T-helper 2 cell treated with Interferon-gamma antibody and Interleukin-4, amounts not matched to agents 5 μg/mL and 100 μg/mL, for 36 hours (primary cell): ENCODE data around the gene ABTB1.
"Not testable (repeated sequence)": the region's sequence is repeated elsewhere in the genome, so short reads cannot be mapped to it uniquely, and the experiment has no call there.

Source experiments
- DNase-seq: peaks from one replicate; pipeline ENCODE4 v3.0.0; 2021; ENCODE audit warnings: low spot score
- H3K27ac Mint-ChIP-seq: one replicate; pipeline ENCODE4 v1.8.0; 2021; ENCODE audit warnings: mild to moderate bottlenecking, mixed read lengths
- H3K27me3 Mint-ChIP-seq: one replicate; pipeline ENCODE4 v1.8.0; 2021; ENCODE audit warnings: low read depth, mixed read lengths
- H3K36me3 Mint-ChIP-seq: one replicate; pipeline ENCODE4 v1.8.0; 2021; ENCODE audit warnings: low read depth, mixed read lengths
- H3K4me1 Mint-ChIP-seq: one replicate; pipeline ENCODE4 v1.8.0; 2021; ENCODE audit warnings: low read depth, mixed read lengths
- H3K4me3 Mint-ChIP-seq: one replicate; pipeline ENCODE4 v1.8.0; 2022; ENCODE audit warnings: mild to moderate bottlenecking, moderate library complexity, mixed read lengths
- H3K9me3 Mint-ChIP-seq: one replicate; pipeline ENCODE4 v1.8.0; 2021; ENCODE audit warnings: mixed read lengths

ABTB1 gene

DNA sequence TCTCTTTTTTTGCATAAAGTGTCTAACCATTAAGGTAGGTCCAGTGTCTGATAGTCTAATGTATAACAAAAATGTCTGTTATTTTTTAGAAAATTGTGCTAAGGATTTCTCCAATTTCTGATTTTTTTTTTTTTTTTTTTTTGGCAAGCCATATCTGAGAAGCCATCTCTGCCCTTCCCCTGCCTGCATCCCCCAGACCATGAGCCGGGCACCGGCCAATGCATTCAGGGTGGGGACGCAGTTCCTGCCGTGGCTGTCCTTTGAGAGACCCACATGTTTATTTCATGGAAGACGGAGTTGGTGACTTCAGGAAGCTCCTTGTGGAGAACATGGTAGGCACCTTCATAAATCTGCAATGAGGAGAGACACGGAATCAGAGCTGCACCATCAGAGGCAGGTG is 19.2 kb downstream of the ABTB1 start:
- no peaks in the 10 kb centered on the region for H3K4me1 Mint-ChIP-seq
- no peak overlapping the region for H3K4me3 Mint-ChIP-seq
- no peak overlapping the region for H3K27ac Mint-ChIP-seq
- H3K27me3 Mint-ChIP-seq = no peaks in the 10 kb centered on the region
- H3K36me3 Mint-ChIP-seq = no peaks in the 10 kb centered on the region
- H3K9me3 Mint-ChIP-seq = no peaks in the 10 kb centered on the region
- DNase-seq = no peak

GRCh38 chr3:127692501-127693335 is 20.0 kb downstream of the ABTB1 start:
- Mint-ChIP-seq H3K9me3 (no peaks in the 10 kb centered on the region), H3K36me3 (no peaks in the 10 kb centered on the region), H3K27me3 (no peaks in the 10 kb centered on the region), H3K27ac (no peak overlapping the region), H3K4me1 (peaks cover 3% of the 10 kb centered on the region), H3K4me3 (no peak overlapping the region)
- DNase-seq = no peak

GRCh38 chr3:127693336-127693843 is 20.6 kb downstream of the ABTB1 start:
- Mint-ChIP-seq H3K36me3 (no peaks in the 10 kb centered on the region), H3K27ac (no peak overlapping the region), H3K9me3 (no peaks in the 10 kb centered on the region), H3K27me3 (no peaks in the 10 kb centered on the region), H3K4me1 (peaks cover 3% of the 10 kb centered on the region), H3K4me3 (no peak overlapping the region)
- DNase-seq = no peak

GRCh38 chr3:127694467-127695215 is 21.9 kb downstream of the ABTB1 start:
- no peaks in the 10 kb centered on the region for H3K36me3 Mint-ChIP-seq
- H3K27me3 Mint-ChIP-seq = no peaks in the 10 kb centered on the region
- no peak overlapping the region for H3K4me3 Mint-ChIP-seq
- no peak overlapping the region for H3K27ac Mint-ChIP-seq
- no peaks in the 10 kb centered on the region for H3K9me3 Mint-ChIP-seq
- peaks cover 3% of the 10 kb centered on the region for H3K4me1 Mint-ChIP-seq
- DNase-seq = no peak

DNA sequence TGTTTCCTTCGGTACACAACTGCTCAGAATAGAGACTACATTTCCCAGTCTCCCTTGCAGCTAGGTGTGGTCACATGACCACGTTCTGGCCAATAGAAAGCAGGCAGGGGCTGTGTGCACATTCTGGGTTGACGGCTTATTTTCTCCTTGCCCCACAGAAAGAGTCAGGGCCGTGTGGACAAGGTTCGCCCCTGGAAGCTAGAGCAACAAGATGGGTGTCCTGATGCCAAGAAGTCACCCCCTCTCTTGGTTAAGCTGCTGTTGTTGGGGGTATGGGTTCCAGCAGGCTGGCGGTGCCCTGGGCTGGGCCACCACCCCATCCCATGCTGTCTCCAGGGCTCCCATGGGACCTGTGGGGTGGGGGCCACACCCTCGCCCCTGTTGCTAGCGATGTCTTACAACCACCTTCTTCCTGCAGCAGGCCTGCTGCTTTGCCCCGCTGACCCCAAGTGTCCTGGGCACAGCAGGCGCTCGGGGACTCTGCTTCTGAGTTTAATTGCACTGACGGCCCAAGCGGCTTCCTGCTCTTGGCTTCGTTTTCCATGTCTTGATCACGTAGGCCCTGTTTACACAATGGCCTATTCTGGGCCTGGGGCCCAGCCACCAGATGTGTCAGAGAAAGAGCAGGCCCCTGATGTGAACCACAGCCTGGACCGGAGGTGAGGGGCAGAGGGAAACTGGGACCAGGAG is 24.9 kb downstream of the ABTB1 start:
- no peak overlapping the region for H3K27ac Mint-ChIP-seq
- no peaks in the 10 kb centered on the region for H3K9me3 Mint-ChIP-seq
- H3K4me3 Mint-ChIP-seq = no peak overlapping the region
- no peaks in the 10 kb centered on the region for H3K36me3 Mint-ChIP-seq
- peak; percentile 32 for DNase-seq
- peaks cover 3% of the 10 kb centered on the region for H3K27me3 Mint-ChIP-seq
- peaks cover 3% of the 10 kb centered on the region for H3K4me1 Mint-ChIP-seq

- Mint-ChIP-seq H3K36me3 (no peaks in the 10 kb centered on the region), H3K27me3 (peaks cover 3% of the 10 kb centered on the region), H3K4me3 (no peak overlapping the region), H3K27ac (no peak overlapping the region), H3K9me3 (no peaks in the 10 kb centered on the region), H3K4me1 (peaks cover 3% of the 10 kb centered on the region)
- DNase-seq = no peak
Observed at GRCh38 chr3:127698286-127698685, 25.5 kb downstream of the ABTB1 start.

DNA sequence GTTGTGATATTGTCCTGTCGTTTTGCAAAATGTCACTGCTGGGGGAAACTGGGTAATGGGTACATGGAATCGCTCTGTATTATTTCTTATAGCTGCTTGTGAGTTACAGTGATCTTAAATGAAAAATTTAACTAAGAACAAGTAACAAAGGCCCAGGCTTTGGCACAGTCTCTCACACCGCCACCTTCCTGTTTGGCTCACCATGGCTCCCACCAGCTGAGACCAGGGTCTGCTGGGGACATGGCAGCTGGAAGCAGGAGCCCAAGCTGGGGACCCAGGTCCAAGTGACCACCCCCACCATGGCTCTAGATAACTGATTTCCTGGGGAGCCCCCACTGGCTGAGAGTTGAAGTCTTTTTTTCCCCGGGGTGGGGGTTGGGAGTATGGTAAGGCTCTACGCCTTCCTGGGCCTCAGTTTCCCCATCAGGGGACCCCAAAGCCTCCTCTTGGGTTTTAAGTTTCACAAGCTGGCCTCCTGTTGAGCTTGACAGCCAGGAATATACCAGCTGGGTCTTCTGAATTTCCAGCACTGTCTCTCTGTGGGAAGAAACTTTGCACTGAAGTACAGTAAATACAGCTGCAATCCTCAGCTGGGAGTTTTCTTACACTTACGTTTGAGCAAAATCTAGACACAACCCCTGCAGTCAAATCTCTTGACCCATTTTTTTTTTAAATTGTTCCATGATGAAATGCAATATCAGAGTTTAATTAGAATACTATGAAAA is 26.1 kb downstream of the ABTB1 start:
- H3K36me3 Mint-ChIP-seq = peaks cover 2% of the 10 kb centered on the region
- peaks cover 5% of the 10 kb centered on the region for H3K27me3 Mint-ChIP-seq
- H3K27ac Mint-ChIP-seq = no peak overlapping the region
- H3K4me1 Mint-ChIP-seq = peaks cover 6% of the 10 kb centered on the region
- H3K9me3 Mint-ChIP-seq = no peaks in the 10 kb centered on the region
- no peak overlapping the region for H3K4me3 Mint-ChIP-seq
- DNase-seq = no peak

- DNase-seq = no peak
- H3K4me3 Mint-ChIP-seq = no peak overlapping the region
- no peaks in the 10 kb centered on the region for H3K9me3 Mint-ChIP-seq
- H3K4me1 Mint-ChIP-seq = peaks cover 12% of the 10 kb centered on the region
- H3K27ac Mint-ChIP-seq = no peak overlapping the region
- peaks cover 6% of the 10 kb centered on the region for H3K27me3 Mint-ChIP-seq
- peaks cover 2% of the 10 kb centered on the region for H3K36me3 Mint-ChIP-seq
Observed at GRCh38 chr3:127699416-127700300, 26.9 kb downstream of the ABTB1 start.

- Mint-ChIP-seq H3K36me3 (peaks cover 2% of the 10 kb centered on the region), H3K4me3 (no peak overlapping the region), H3K27me3 (peaks cover 6% of the 10 kb centered on the region), H3K4me1 (peaks cover 12% of the 10 kb centered on the region), H3K9me3 (no peaks in the 10 kb centered on the region), H3K27ac (no peak overlapping the region)
- DNase-seq = no peak
Observed at GRCh38 chr3:127700406-127700805, 27.7 kb downstream of the ABTB1 start.

DNA sequence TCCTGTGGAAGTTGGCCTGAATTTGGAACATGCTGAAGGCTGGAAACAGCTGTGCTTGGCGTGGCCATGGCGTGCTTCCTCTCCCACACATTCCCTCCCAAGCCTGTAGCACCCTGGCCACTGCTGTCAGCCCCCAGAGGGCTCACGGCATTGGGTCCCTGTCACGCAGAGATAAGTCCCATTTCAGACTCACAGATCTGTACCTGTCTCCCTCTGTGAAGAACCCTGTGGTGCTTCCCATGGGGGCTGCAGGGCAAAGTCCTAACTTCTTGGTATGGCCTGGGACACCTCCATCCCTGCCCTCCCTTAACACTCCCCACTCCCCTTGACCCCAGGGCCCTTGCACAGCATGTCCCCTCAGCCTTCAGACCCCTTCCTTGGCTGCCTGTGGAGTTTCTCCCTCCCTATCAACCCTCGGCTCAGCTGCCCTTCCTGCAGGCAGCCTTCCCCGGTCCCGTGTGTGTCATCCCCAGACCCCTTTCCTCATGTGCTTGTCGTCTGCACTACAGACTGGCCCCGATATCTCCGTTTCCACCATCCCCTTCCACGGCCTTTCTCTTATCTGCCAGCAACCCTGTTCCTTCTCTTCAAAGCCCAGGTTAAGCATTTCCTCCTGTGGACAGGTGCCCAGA is 28.6 kb downstream of the ABTB1 start:
- peaks cover 12% of the 10 kb centered on the region for H3K4me1 Mint-ChIP-seq

DNA sequence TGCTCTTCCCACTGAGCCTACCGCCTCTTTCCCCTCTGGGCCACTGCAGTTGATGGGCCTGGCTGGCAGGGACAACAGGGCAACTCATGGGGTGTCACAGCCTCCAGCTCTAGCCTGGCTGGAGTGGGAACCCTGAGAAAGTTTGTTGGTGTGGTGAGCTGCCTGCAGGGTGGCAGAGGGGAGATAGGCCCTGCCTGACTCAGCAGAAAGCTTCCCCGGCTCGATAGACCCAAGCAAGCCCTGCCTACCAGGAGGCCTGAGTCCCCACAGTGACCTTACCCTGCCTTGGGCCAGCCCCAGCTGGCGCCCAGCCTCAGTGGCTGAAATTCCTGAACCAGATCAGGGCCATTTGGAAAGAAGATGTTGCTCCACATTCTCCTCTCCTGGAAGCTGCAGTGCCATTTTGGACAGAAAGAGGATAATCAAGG is 29.4 kb downstream of the ABTB1 start:
- Mint-ChIP-seq H3K36me3 (peaks cover 2% of the 10 kb centered on the region), H3K4me3 (no peak overlapping the region), H3K9me3 (no peaks in the 10 kb centered on the region), H3K27ac (no peak overlapping the region), H3K4me1 (peaks cover 12% of the 10 kb centered on the region), H3K27me3 (peaks cover 6% of the 10 kb centered on the region)
- no peak for DNase-seq

More for the DNA sequence above, 28.6 kb downstream of the ABTB1 start:
- Mint-ChIP-seq H3K27ac (no peak overlapping the region), H3K4me3 (no peak overlapping the region), H3K36me3 (peaks cover 2% of the 10 kb centered on the region), H3K27me3 (peaks cover 6% of the 10 kb centered on the region), H3K9me3 (no peaks in the 10 kb centered on the region)
- DNase-seq = no peak

GRCh38 chr3:127704840-127705239 is 32.1 kb downstream of the ABTB1 start:
- not testable (repeated sequence) for H3K4me1 Mint-ChIP-seq, H3K9me3 Mint-ChIP-seq, H3K4me3 Mint-ChIP-seq, DNase-seq, H3K27me3 Mint-ChIP-seq, H3K27ac Mint-ChIP-seq, H3K36me3 Mint-ChIP-seq
